GM19324 (cell line): Measurements from ENCODE around the gene SIT1.
A peak's percentile ranks its signal among the peaks of the same experiment; 100 is the strongest.

Experiments used
- ATAC-seq: cut with Tn5 transposase; IDR thresholded peaks from one replicate; pipeline ENCODE4 v1.9.1; 2021; ENCODE audit warnings: mild to moderate bottlenecking, moderate library complexity; ENCODE audit not compliant: unreplicated experiment, low FRiP score

The SIT1 gene

GRCh38 chr9:35609001-35609819 is 41.5 kb downstream of the SIT1 start:
- ATAC-seq: no peak

GRCh38 chr9:35608221-35608620 is 42.5 kb downstream of the SIT1 start:
- no peak for ATAC-seq

GRCh38 chr9:35606726-35607125 is 44.0 kb downstream of the SIT1 start:
- ATAC-seq: no peak

- ATAC-seq: no peak
These were observed 44.6 kb downstream of the SIT1 start for GRCh38 chr9:35606138-35606504.

GRCh38 chr9:35605351-35606137 is 45.2 kb downstream of the SIT1 start:
- peak; percentile 22 for ATAC-seq

- peak; percentile 53 for ATAC-seq
These were observed 46.0 kb downstream of the SIT1 start, which contains the start of gene TESK1 for GRCh38 chr9:35604578-35605350. Gene TESK1 (plus strand): TSS chr9:35605262. CDS start chr9:35605620, 358 bp downstream.

- ATAC-seq: peak; percentile 89
These were observed 46.6 kb downstream of the SIT1 start for GRCh38 chr9:35603986-35604577.

GRCh38 chr9:35603506-35603985 is 47.2 kb downstream of the SIT1 start:
- no peak for ATAC-seq

- no peak for ATAC-seq
These were observed 50.7 kb downstream of the SIT1 start for GRCh38 chr9:35599763-35600604.
